CD14-positive monocyte (primary cell): Measurements from ENCODE around the gene CACNA1E. TPM values are rescaled to one million over a fixed set of nuclear protein-coding genes. Genes with fewer than 3 reads are reported as not detected.
A peak's percentile ranks its signal among the peaks of the same experiment; 100 is the strongest.

ENCODE experiments used
- DNase-seq, 3 donors: peaks; one replicate each; pipeline ENCODE4 v3.0.0-alpha.2; 2011 to 2022
- H2AFZ ChIP-seq: 2 replicates; pipeline ENCODE4 v1.6.0; 2012; ENCODE audit warnings: mild to moderate bottlenecking, low read depth, low read length, inconsistent platforms; ENCODE audit not compliant: insufficient read depth, poor library complexity, severe bottlenecking
- H3K27ac ChIP-seq, 2 donors: 1 replicate in 1 of 2; 2 replicates in 1 of 2; pipeline ENCODE4 v1.5.1; 2012 to 2013; ENCODE audit warnings: low read length in 2 of 2, control low read depth in 1 of 2, inconsistent platforms in 1 of 2, low read depth in 1 of 2, mild to moderate bottlenecking in 1 of 2
- H3K27me3 ChIP-seq, 2 donors: one replicate each; pipeline versions ENCODE4 v1.6.0 to v1.6.1; 2011 to 2013; ENCODE audit warnings: low read length in 2 of 2; ENCODE audit not compliant: control insufficient read depth in 2 of 2, insufficient read depth in 2 of 2
- H3K36me3 ChIP-seq, 2 donors: replicated peaks in 1 of 2; 1 replicate in 1 of 2; 2 replicates in 1 of 2; pipeline versions ENCODE4 v1.5.1 to v1.6.1; 2012 to 2013; ENCODE audit warnings: low read length in 2 of 2, control low read depth in 1 of 2, inconsistent platforms in 1 of 2, mild to moderate bottlenecking in 1 of 2; ENCODE audit not compliant: insufficient read depth in 2 of 2, control insufficient read depth in 1 of 2
- H3K4me1 ChIP-seq, 2 donors: 1 replicate in 1 of 2; 2 replicates in 1 of 2; pipeline versions ENCODE4 v1.5.1 to v1.6.1; 2012 to 2013; ENCODE audit warnings: low read length in 2 of 2, control low read depth in 1 of 2, inconsistent platforms in 1 of 2, mild to moderate bottlenecking in 1 of 2, moderate library complexity in 1 of 2; ENCODE audit not compliant: insufficient read depth in 2 of 2, control insufficient read depth in 1 of 2
- H3K4me2 ChIP-seq: replicated peaks from 2 replicates; pipeline ENCODE3; 2012; ENCODE audit warnings: low read length, moderate library complexity, mild to moderate bottlenecking; ENCODE audit not compliant: poor library complexity, severe bottlenecking; ENCODE audit errors: extremely low read depth
- H3K4me3 ChIP-seq, 3 experiments: fragments of 200-600 bp in 1 of 3; sonication (generic) in 1 of 3; replicated peaks in 1 of 3; 1 replicate in 2 of 3; 2 replicates in 1 of 3; pipeline ENCODE4 v1.5.1; 2011 to 2013; ENCODE audit warnings: low read length in 3 of 3, mild to moderate bottlenecking in 3 of 3, control low read depth in 2 of 3, low read depth in 2 of 3, inconsistent platforms in 1 of 3, moderate library complexity in 1 of 3
- H3K79me2 ChIP-seq: 2 replicates; pipeline ENCODE4 v1.6.0; 2012; ENCODE audit warnings: mild to moderate bottlenecking, control low read depth, inconsistent platforms, low read length, moderate library complexity; ENCODE audit not compliant: insufficient read depth
- H3K9ac ChIP-seq: 2 replicates; pipeline ENCODE4 v1.6.0; 2017; ENCODE audit warnings: low read length, mild to moderate bottlenecking; ENCODE audit not compliant: insufficient read depth, poor library complexity, severe bottlenecking
- H3K9me3 ChIP-seq, 2 donors: replicated peaks in 1 of 2; 1 replicate in 1 of 2; 2 replicates in 1 of 2; pipeline versions ENCODE4 v1.5.1 to v1.6.1; 2012 to 2013; ENCODE audit warnings: low read length in 2 of 2, control low read depth in 1 of 2; ENCODE audit not compliant: control insufficient read depth in 1 of 2, insufficient read depth in 1 of 2
- H4K20me1 ChIP-seq: 2 replicates; pipeline ENCODE4 v1.6.0; 2012; ENCODE audit warnings: mild to moderate bottlenecking, low read length, control low read depth, moderate library complexity; ENCODE audit not compliant: insufficient read depth
- H3K27ac Mint-ChIP-seq, 7 donors: one replicate each; pipeline ENCODE4 v1.8.0; 2020; ENCODE audit warnings: mild to moderate bottlenecking in 7 of 7, mixed read lengths in 7 of 7, moderate library complexity in 6 of 7, inconsistent platforms in 2 of 7
- H3K27me3 Mint-ChIP-seq, 3 donors: one replicate each; pipeline ENCODE4 v1.8.0; 2021 to 2022; ENCODE audit warnings: low read depth in 3 of 3, mild to moderate bottlenecking in 3 of 3, mixed read lengths in 3 of 3, moderate library complexity in 3 of 3, inconsistent platforms in 1 of 3
- H3K36me3 Mint-ChIP-seq, 2 donors: one replicate each; pipeline ENCODE4 v1.8.0; 2020; ENCODE audit warnings: mixed read lengths in 2 of 2, inconsistent platforms in 1 of 2, mild to moderate bottlenecking in 1 of 2
- H3K4me1 Mint-ChIP-seq: one replicate; pipeline ENCODE4 v1.8.0; 2020; ENCODE audit warnings: mild to moderate bottlenecking, mixed read lengths
- H3K4me3 Mint-ChIP-seq, 2 donors: one replicate each; pipeline ENCODE4 v1.8.0; 2020; ENCODE audit warnings: mild to moderate bottlenecking in 2 of 2, mixed read lengths in 2 of 2, moderate library complexity in 1 of 2
- H3K9me3 Mint-ChIP-seq, 7 donors: one replicate each; pipeline ENCODE4 v1.8.0; 2020 to 2022; ENCODE audit warnings: mixed read lengths in 7 of 7, mild to moderate bottlenecking in 6 of 7, moderate library complexity in 6 of 7, inconsistent platforms in 2 of 7
- CTCF ChIP-seq: fragments of 200-600 bp; IDR thresholded peaks from one replicate; pipeline ENCODE4 v1.8.0; 2022; ENCODE audit warnings: antibody characterized with exemption, mild to moderate bottlenecking
- WGBS: methylation state at CpG from one replicate; pipeline ENCODE4 v1.1.5; 2013; ENCODE audit warnings: missing lambda C conversion rate; ENCODE audit not compliant: insufficient coverage; 5-methylcytosine and 5-hydroxymethylcytosine counted together
- intact Hi-C, 2 donors: fragments of 100-400 bp; cut with micrococcal nuclease; formaldehyde crosslinking; loops; one replicate each; pipeline versions ENCODE4 v1.15.0 to v1.15.1; 2023
- polyA plus RNA-seq, 3 donors: library from polyadenylated mRNA; depleted of rRNA in 1 of 3; unstranded in 2 of 3; stranded (reverse) in 1 of 3; fragments of 300-500 nt in 2 of 3; fragments of >200 nt in 1 of 3; fragmentation: Illumina TruSeq in 2 of 3; gene quantifications; 1 replicate in 2 of 3; 2 replicates in 1 of 3; pipeline ENCODE4 v1.2.3, GENCODE V29; 2012 to 2021

Gene CACNA1E
- polyA plus RNA-seq, 3 donors: 0.04 TPM; not detected in 2

- Histone ChIP-seq H3K27me3 (no peaks in the 10 kb centered on the region), H3K79me2 (no peaks in the 10 kb centered on the region), H4K20me1 (no peaks in the 10 kb centered on the region), H2AFZ (no peak overlapping the region), H3K27ac (no peak overlapping the region), H3K4me3 (no peak overlapping the region), H3K9me3 (peaks cover 0 to 4% of the 10 kb centered on the region in 2 donors), H3K9ac (no peak overlapping the region), H3K4me1 (no peaks in the 10 kb centered on the region), H3K4me2 (no peak overlapping the region), H3K36me3 (no peaks in the 10 kb centered on the region)
- intact Hi-C loops: no loop called here
- Mint-ChIP-seq H3K4me3 (no peak overlapping the region), H3K4me1 (no peaks in the 10 kb centered on the region), H3K36me3 (no peaks in the 10 kb centered on the region), H3K27me3 (peaks cover 0 to 4% (median 0%) of the 10 kb centered on the region in 3 donors), H3K9me3 (peaks cover 2 to 7% (median 4%) of the 10 kb centered on the region in 7 donors), H3K27ac (no peak overlapping the region)
- TF ChIP-seq CTCF: no peak
- 91% methylated on average over 5 of the region's 7 CpGs for WGBS
- DNase-seq: no peak
These were observed 310.5 kb downstream of the CACNA1E start for GRCh38 chr1:181793831-181794230.

GRCh38 chr1:181794332-181794731 lies 311.0 kb downstream of the CACNA1E start:
- Histone ChIP-seq H3K4me3 (no peak overlapping the region), H4K20me1 (no peaks in the 10 kb centered on the region), H3K4me1 (no peaks in the 10 kb centered on the region), H3K4me2 (no peak overlapping the region), H3K27me3 (no peaks in the 10 kb centered on the region), H3K9me3 (peaks cover 0 to 4% of the 10 kb centered on the region in 2 donors), H3K36me3 (no peaks in the 10 kb centered on the region), H3K9ac (no peak overlapping the region), H2AFZ (no peak overlapping the region), H3K79me2 (no peaks in the 10 kb centered on the region), H3K27ac (no peak overlapping the region)
- no CpG with 5 or more reads among the region's 3 CpGs for whole genome bisulfite sequencing
- Mint-ChIP-seq H3K9me3 (peaks cover 2 to 12% (median 5%) of the 10 kb centered on the region in 7 donors), H3K27ac (peak overlapping the region in 1 of 7 donors; percentile 43), H3K27me3 (peaks cover 0 to 4% (median 0%) of the 10 kb centered on the region in 3 donors), H3K4me3 (no peak overlapping the region), H3K4me1 (no peaks in the 10 kb centered on the region), H3K36me3 (no peaks in the 10 kb centered on the region)
- intact Hi-C loops: no loop called here
- no peak for DNase-seq
- no peak for TF ChIP-seq CTCF
